NCI-H446 (cell line): ENCODE results near the gene RFX1.
"Not testable (repeated sequence)": the region's sequence is repeated elsewhere in the genome, so short reads cannot be mapped to it uniquely, and the experiment has no call there.

ENCODE experiments used
- DNase-seq, 2 experiments: peaks; one replicate each; lab custom pipeline; 2025; lab: John Stamatoyannopoulos, UW

RFX1 gene

DNA sequence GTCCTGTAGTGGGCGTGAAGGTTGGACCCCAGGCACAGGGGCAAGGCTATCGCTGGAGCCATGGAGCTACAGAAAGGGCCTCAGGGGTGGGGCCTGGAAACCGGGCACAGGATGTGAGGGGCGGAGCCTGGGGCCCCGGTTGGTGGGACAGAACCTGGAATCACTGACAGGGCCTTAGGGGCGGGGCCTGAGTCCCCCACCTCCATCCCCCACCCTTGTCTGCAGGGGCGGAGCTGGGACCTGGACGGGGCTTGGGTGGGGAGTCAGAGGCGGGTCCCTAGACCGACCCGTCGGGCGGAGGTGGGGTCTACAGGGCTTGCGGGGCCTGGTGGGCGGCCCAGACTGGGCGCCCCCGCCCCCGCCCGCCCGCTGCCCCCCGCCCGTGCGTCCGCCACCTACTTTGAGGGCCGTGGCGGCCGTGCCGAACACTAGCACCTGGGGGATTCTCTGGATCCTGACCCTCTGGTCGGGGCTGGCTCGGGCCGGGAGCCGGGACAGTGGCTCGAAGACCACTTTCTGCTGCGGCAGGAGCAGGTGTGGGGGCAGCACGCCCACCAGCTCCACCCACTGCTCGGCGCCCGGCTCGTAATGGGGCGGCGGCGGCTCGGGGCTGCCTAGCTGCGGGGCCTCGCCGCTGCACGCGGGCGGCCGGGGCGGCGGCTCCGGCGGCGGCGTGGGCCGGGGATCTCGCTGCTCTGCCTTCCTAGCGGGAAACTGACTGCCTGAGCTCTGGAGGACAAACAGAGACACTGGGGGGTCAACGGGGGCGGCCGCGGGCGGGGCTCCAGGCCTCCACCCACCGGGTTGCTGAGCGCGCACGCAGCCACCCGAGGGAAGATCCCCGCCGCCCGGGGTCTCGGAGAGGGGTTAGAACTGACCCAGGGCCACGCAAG lies 27.5 kb downstream of the RFX1 start:
- DNase-seq, result no peak

GRCh38 chr19:13977803-13978202 lies 28.3 kb downstream of the RFX1 start:
- no peak for DNase-seq

DNA sequence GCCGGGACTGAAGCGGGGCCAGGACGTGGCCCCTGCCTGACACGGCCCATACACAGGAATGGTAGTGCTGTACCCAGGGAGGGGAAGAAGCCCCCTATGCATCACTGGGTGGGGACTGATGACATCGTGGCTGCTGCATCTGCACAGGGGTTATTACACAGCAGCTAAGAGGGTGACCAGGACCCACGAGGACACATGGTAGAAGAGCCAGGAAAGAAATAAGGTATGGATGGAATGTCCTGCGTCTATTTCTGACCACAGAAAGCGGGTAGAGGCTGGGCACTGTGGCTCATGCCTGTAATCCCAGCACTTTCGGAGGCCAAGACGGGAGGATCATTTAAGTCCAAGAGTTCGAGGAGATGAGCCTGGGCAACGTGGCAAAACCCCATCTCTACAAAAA lies 29.7 kb downstream of the RFX1 start:
- DNase-seq, result no peak

DNA sequence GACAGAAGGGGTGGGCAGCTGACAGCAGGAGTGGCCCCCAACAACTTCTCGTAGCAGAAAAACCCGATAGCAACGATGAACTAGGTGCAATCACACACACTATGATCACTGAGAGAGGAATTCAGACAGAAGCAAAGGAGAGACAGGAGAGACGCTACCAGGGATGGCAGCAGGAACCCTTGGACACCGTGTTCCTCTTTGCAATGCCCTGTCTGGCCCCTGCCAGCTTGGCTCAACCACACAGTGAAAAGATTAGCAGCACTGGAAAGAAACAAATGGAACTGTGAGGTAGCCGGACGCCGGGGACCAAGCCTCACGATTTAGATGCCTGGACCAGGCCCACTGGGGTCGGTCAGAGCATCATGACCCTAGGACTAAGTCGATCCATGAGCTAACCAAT lies 30.2 kb downstream of the RFX1 start:
- DNase-seq, result no peak

DNA sequence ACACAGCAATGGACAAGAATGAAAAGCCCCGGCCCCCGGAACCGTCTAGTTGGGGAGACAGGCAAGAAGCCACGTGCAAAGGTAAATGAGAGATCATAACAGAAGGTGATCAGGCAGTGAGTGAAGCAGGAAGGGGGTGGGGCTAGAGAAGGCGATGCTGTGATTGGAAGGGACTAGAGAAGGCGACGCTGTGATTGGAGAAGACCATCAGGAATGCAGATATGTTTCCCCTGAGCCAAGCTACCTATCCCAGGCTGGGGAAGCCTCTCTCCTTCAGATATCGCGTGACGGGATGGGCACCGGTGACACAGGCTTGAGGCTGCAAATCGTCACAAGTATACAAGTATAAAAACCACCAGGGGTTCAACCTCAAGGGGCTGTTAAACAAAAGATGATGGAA lies 32.0 kb downstream of the RFX1 start:
- DNase-seq, result no peak

DNA sequence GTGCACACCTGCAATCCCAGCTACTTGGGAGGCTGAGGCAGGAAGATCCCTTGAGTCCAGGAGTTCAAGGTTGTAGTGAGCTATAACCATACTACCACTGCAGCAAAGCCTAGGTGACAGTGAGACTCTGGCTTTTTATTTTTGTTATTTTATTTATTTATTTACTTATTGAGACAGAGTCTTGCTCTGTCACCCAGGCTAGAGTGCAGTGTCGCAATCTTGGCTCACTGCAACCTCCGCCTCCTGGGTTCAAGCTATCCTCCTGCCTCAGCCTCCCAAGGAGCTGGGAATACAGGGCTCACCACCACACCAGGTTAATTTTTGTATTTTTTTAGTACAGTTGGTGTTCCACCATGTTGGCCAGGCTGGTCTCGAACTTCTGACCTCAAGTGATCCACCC lies 32.6 kb downstream of the RFX1 start:
- DNase-seq, result not testable (repeated sequence)

DNA sequence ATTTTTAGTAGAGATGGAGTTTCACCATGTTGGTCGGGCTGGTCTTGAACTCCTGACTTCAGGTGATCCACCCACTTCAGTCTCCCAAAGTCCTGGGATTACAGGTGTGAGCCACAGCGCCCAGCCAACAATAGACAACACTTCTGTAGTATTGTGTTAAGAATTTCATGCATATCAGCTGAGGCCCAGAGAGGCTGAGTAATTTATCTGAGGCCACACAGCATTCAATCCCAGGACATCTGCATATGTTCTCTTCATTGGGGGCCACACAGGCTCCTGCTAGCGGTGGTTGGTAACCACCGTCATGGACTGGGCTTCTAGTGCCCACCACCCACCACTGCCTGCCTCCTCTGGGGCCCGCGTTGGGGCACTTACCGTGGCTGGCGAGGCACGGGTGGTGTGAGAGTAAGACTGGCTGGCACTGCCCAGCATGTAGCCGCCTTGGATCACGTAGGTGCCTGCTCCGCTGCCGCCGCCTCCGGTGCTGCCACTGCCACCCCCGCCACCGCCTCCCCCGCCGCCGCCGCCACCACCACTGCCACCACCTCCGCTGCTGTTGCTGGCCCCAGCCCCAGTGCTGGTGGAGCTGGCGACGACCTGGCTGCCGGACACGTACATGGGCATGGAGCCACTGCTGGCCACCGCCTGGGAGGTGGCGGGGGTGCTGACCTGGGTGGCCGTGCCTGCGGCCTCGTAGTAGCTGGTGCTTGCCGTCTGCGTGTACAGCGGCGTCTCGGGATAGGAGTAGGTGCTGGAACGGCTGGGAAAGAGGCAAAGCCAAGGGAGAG lies 33.6 kb downstream of the RFX1 start:
- DNase-seq, result no peak

GRCh38 chr19:13971868-13972267 lies 34.3 kb downstream of the RFX1 start:
- DNase-seq, result not testable (repeated sequence)

GRCh38 chr19:13969897-13970296 lies 36.2 kb downstream of the RFX1 start:
- no peak for DNase-seq

- DNase-seq, result no peak
Measured at GRCh38 chr19:13968999-13969398, 37.1 kb downstream of the RFX1 start.

DNA sequence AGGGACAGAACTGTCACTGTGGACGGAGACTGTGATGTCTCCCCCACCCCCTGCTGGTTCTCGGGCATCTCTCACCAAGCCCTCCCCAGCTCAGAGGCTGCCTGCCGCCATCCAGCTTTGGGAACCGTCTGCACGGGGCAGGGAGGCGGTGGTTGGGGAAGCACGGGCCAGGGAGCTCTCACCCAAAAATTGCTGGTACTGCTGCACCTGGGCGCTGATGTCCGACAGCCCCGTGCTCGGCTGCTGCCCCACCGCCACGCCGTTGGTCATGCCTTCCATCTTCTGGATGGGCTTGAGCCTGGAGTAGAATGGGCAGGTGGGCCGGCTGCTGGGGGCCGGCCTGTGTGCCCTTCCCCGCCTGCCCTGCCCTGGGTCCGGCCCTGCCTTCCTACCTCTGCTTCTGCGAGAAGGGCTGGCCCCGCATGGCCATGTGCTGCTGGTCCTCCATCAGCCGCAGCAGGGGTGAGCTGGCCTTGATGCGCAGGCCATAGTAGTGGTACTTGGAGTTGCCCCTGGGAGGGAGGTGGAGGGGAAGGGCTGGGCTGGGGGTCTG lies 37.7 kb downstream of the RFX1 start:
- no peak for DNase-seq

DNA sequence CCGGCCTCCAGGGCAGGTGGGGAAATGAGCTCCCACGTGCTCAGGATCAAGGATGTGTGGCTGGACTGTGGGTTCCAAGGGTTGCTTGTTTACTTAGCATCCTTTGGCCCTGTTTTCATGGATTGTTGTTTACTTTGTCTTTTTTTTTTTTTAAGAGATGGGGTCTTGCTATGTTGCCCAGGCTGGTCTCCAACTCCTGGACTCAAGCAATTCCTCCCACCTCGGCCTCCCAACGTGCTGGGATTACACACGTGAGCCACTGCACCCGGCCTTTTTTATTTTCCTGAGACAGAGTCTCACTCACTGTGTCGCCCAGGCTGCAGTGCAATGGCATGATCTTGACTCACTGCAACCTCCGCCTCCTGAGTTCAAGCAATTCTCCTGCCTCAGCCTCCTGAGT lies 38.9 kb downstream of the RFX1 start:
- DNase-seq, result not testable (repeated sequence)

GRCh38 chr19:13966684-13967128 lies 39.4 kb downstream of the RFX1 start:
- no peak for DNase-seq

DNA sequence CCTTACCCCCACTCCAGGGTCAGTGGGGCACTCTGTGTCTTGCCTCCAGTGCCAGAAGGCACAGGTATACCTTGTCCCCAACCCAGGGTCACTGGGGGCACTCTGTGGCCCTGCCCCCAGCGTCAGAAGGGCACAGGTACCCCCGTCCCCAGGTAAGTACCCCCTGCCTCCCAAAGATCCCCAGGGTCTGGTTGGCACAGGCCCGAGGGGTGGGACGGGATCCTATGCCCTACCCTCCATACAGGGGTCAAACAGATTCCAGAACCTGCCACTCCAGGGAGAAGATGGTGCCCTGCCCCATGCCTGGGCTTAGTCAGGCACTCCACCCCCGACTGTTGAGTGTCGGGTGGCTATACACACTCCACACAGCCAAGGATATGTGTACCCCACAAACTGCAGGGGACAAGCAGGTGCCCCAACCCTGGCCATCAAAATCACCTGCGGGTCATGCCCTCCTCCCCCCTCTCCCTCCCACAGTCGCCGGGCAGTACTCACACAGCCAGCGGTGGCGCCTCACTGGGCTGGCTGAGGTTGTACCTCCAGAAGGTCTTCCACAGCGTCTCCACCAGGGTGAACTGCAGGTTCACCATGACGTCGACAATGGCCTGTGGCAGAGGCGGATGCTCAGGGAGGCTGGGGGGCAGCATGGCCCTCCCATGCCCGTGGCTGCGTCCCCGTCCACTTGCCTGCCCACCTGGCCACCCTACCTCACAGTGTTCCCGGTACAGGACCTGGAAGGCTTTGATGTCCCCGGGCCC lies 40.0 kb downstream of the RFX1 start:
- no peak for DNase-seq

DNA sequence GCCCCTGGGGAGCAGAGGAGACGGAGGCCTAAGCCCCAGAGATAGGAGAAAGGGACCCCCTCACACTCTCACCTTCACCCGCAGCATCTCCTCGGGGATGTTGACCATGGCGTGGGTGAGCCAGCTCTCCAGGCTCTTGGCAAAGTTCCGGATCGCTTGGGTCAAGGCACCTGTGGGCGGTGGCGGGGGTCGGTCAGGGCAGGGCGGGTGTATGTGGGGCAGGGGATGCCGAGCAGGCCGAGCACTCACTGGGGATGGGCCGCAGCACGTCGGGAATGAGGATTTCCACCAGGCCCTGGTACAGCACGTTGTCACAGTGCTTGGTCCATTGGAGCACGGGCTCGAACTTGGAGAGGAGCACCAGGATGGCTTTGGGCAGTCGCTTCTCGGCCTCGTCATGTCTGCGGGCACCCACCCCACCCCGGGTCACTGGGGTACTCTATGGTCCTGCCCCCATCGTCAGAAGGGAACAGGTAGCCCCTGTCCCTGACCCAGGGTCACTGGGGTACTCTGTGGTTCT lies 40.7 kb downstream of the RFX1 start:
- no peak for DNase-seq

- no peak for DNase-seq
Measured at GRCh38 chr19:13964776-13965175, 41.3 kb downstream of the RFX1 start.

- no peak for DNase-seq
Measured at GRCh38 chr19:13963603-13964105, 42.5 kb downstream of the RFX1 start.

- no peak for DNase-seq
Measured at GRCh38 chr19:13962699-13963602, 43.2 kb downstream of the RFX1 start.

GRCh38 chr19:13961826-13962698 lies 44.1 kb downstream of the RFX1 start:
- no peak for DNase-seq
